Hepatocyte (in vitro differentiated cells): ENCODE data around the gene CXorf66. TPM values are rescaled to one million over a fixed set of nuclear protein-coding genes. Genes with fewer than 3 reads are reported as not detected.

Source experiments
- DNase-seq: peaks from one replicate; pipeline ENCODE4 v3.0.0-alpha.2; 2016; ENCODE audit warnings: low spot score
- H2AFZ ChIP-seq: fragments of 200-600 bp; sonication (generic); 2 replicates; pipeline ENCODE4 v1.6.0; 2016; ENCODE audit warnings: antibody characterized with exemption, mild to moderate bottlenecking
- H3K27ac ChIP-seq: fragments of 200-600 bp; sonication (generic); 2 replicates; pipeline ENCODE4 v1.5.1; 2016; ENCODE audit warnings: mild to moderate bottlenecking
- H3K27me3 ChIP-seq: fragments of 200-600 bp; sonication (generic); 2 replicates; pipeline ENCODE4 v1.6.1; 2016
- H3K36me3 ChIP-seq: fragments of 200-600 bp; sonication (generic); replicated peaks from 2 replicates; pipeline ENCODE4 v1.5.1; 2016; ENCODE audit warnings: low read depth; ENCODE audit not compliant: insufficient read depth
- H3K4me1 ChIP-seq: fragments of 200-600 bp; sonication (generic); 2 replicates; pipeline ENCODE4 v1.5.1; 2016; ENCODE audit warnings: mild to moderate bottlenecking, moderate library complexity; ENCODE audit not compliant: insufficient read depth
- H3K4me2 ChIP-seq: fragments of 200-600 bp; sonication (generic); 2 replicates; pipeline ENCODE4 v1.6.0; 2016
- H3K4me3 ChIP-seq: fragments of 200-600 bp; sonication (generic); 2 replicates; pipeline ENCODE4 v1.5.1; 2016; ENCODE audit warnings: mild to moderate bottlenecking
- H3K79me2 ChIP-seq: fragments of 200-600 bp; sonication (generic); 2 replicates; pipeline ENCODE4 v1.6.0; 2017; ENCODE audit warnings: mild to moderate bottlenecking
- H3K9me2 ChIP-seq: fragments of 200-600 bp; sonication (generic); replicated peaks from 2 replicates; pipeline ENCODE4 v1.6.0; 2017; ENCODE audit warnings: mild to moderate bottlenecking; ENCODE audit not compliant: insufficient read depth
- H3K9me3 ChIP-seq: fragments of 200-600 bp; sonication (generic); 2 replicates; pipeline ENCODE4 v1.5.1; 2016; ENCODE audit warnings: low read depth, mild to moderate bottlenecking
- H4K20me1 ChIP-seq: fragments of 200-600 bp; sonication (generic); 2 replicates; pipeline ENCODE4 v1.6.0; 2016; ENCODE audit warnings: mild to moderate bottlenecking; ENCODE audit not compliant: insufficient read depth, poor library complexity, severe bottlenecking
- CTCF ChIP-seq: fragments of 200-600 bp; sonication (generic); IDR thresholded peaks from 2 replicates; pipeline ENCODE4 v1.5.1; 2016; ENCODE audit warnings: antibody characterized with exemption, mild to moderate bottlenecking; ENCODE audit not compliant: poor library complexity
- EZH2 ChIP-seq: fragments of 200-600 bp; sonication (generic); IDR thresholded peaks from 2 replicates; pipeline ENCODE4 v1.6.1; 2016; ENCODE audit warnings: antibody characterized with exemption, mild to moderate bottlenecking, borderline replicate concordance
- EZH2phosphoT487 ChIP-seq: fragments of 200-600 bp; sonication (generic); IDR thresholded peaks from one replicate; pipeline ENCODE4 v1.6.1; 2018; ENCODE audit warnings: antibody characterized with exemption, mild to moderate bottlenecking, low read depth, moderate library complexity; ENCODE audit not compliant: unreplicated experiment, severe bottlenecking
- WGBS: methylation state at CpG from one replicate; pipeline ENCODE4 v1.1.6; 2016; ENCODE audit warnings: low lambda C conversion rate; ENCODE audit errors: missing lambda C conversion rate; 5-methylcytosine and 5-hydroxymethylcytosine counted together
- polyA plus RNA-seq: library from polyadenylated mRNA; unstranded; fragments of >200 nt; fragmentation: Nextera tagmentation; extraction: Ambion mirVana; gene quantifications from 2 replicates; pipeline ENCODE4 v1.2.1, GENCODE V29; 2016
- total RNA-seq: library from RNA; depleted of rRNA; stranded (reverse); fragments of >200 nt; gene quantifications from 2 replicates; pipeline ENCODE4 v1.2.3, GENCODE V29; 2014

Gene CXorf66
- total and polyA plus RNA-seq, 2 experiments from 2014 or later: not detected

- H3K36me3 ChIP-seq: no peaks in the 10 kb centered on the region
- H3K27ac ChIP-seq: no peak overlapping the region
- no peaks in the 10 kb centered on the region for H3K27me3 ChIP-seq
- H3K4me3 ChIP-seq: no peak overlapping the region
- no peaks in the 10 kb centered on the region for H3K4me1 ChIP-seq
- no peak for TF ChIP-seq CTCF
- WGBS: 53% methylated on average over 3 of the region's 3 CpGs
- H3K9me3 ChIP-seq: no peaks in the 10 kb centered on the region
- no peak overlapping the region for H2AFZ ChIP-seq
- H4K20me1 ChIP-seq: no peaks in the 10 kb centered on the region
- H3K79me2 ChIP-seq: no peaks in the 10 kb centered on the region
- H3K9me2 ChIP-seq: no peaks in the 10 kb centered on the region
- no peak overlapping the region for H3K4me2 ChIP-seq
- DNase-seq: no peak
Measured at GRCh38 chrX:139949703-139950102, 15.6 kb downstream of the CXorf66 start.

GRCh38 chrX:139945075-139945474 is 20.2 kb downstream of the CXorf66 start:
- no peak overlapping the region for H3K27ac ChIP-seq
- H3K9me2 ChIP-seq: no peaks in the 10 kb centered on the region
- no peaks in the 10 kb centered on the region for H3K9me3 ChIP-seq
- no peak overlapping the region for H3K4me3 ChIP-seq
- H3K79me2 ChIP-seq: no peaks in the 10 kb centered on the region
- no peaks in the 10 kb centered on the region for H3K27me3 ChIP-seq
- no peaks in the 10 kb centered on the region for H4K20me1 ChIP-seq
- no peaks in the 10 kb centered on the region for H3K36me3 ChIP-seq
- no peak overlapping the region for H3K4me2 ChIP-seq
- H3K4me1 ChIP-seq: no peaks in the 10 kb centered on the region
- DNase-seq: no peak
- TF ChIP-seq EZH2 (no peak), EZH2phosphoT487 (no peak), CTCF (no peak)
- H2AFZ ChIP-seq: no peak overlapping the region
- WGBS: 68% methylated on average over 3 of the region's 3 CpGs

- Histone ChIP-seq H3K4me2 (no peak overlapping the region), H3K4me3 (no peak overlapping the region), H3K9me3 (no peaks in the 10 kb centered on the region), H3K79me2 (peaks cover 3% of the 10 kb centered on the region), H4K20me1 (no peaks in the 10 kb centered on the region), H3K36me3 (no peaks in the 10 kb centered on the region), H3K4me1 (no peaks in the 10 kb centered on the region), H3K27me3 (no peaks in the 10 kb centered on the region), H3K27ac (no peak overlapping the region), H2AFZ (no peak overlapping the region), H3K9me2 (no peaks in the 10 kb centered on the region)
- no peak for DNase-seq
- TF ChIP-seq EZH2: no peak
- no peak for TF ChIP-seq CTCF
- TF ChIP-seq EZH2phosphoT487: no peak
Measured at GRCh38 chrX:139936259-139936658, 29.1 kb downstream of the CXorf66 start.

GRCh38 chrX:139933904-139934303 is 31.4 kb downstream of the CXorf66 start:
- no peaks in the 10 kb centered on the region for H3K9me2 ChIP-seq
- WGBS: 69% methylated on average over 15 of the region's 15 CpGs
- peak overlapping the region; percentile 76 for H3K4me2 ChIP-seq
- peak overlapping the region; percentile 99 for H3K27ac ChIP-seq
- TF ChIP-seq EZH2phosphoT487: no peak
- TF ChIP-seq EZH2: no peak
- TF ChIP-seq CTCF: no peak
- H4K20me1 ChIP-seq: peaks cover 10% of the 10 kb centered on the region
- no peaks in the 10 kb centered on the region for H3K36me3 ChIP-seq
- H2AFZ ChIP-seq: peak overlapping the region; percentile 29
- DNase-seq: peak; percentile 32
- H3K4me1 ChIP-seq: no peaks in the 10 kb centered on the region
- H3K9me3 ChIP-seq: no peaks in the 10 kb centered on the region
- no peaks in the 10 kb centered on the region for H3K27me3 ChIP-seq
- H3K79me2 ChIP-seq: peaks cover 27% of the 10 kb centered on the region
- H3K4me3 ChIP-seq: peak overlapping the region; percentile 35
